MM.1S (cell line): Measurements from ENCODE around the gene C2CD4C.

Experiments used
- DNase-seq: peaks from one replicate; pipeline ENCODE4 v3.0.0-alpha.2; 2015
- H2AFZ ChIP-seq: fragments of 300-600 bp; sonication (generic); 2 replicates; pipeline ENCODE4 v1.6.0; 2016; ENCODE audit warnings: antibody characterized with exemption, low read length
- H3F3A ChIP-seq: fragments of 300-600 bp; sonication (generic); 2 replicates; pipeline ENCODE4 v1.6.1; 2016; ENCODE audit warnings: mild to moderate bottlenecking, antibody characterized with exemption, low read length, moderate library complexity, mixed read lengths; ENCODE audit not compliant: insufficient read depth
- H3K27ac ChIP-seq: fragments of 300-600 bp; sonication (generic); 2 replicates; pipeline ENCODE4 v1.5.1; 2016; ENCODE audit warnings: mild to moderate bottlenecking, low read length
- H3K27me3 ChIP-seq: fragments of 300-600 bp; sonication (generic); replicated peaks from 2 replicates; pipeline ENCODE4 v1.6.0; 2016; ENCODE audit warnings: low read length; ENCODE audit not compliant: insufficient read depth
- H3K36me3 ChIP-seq: fragments of 300-600 bp; sonication (generic); replicated peaks from 2 replicates; pipeline ENCODE4 v1.6.1; 2016; ENCODE audit warnings: mild to moderate bottlenecking, low read length, mixed read lengths; ENCODE audit not compliant: insufficient read depth
- H3K4me1 ChIP-seq: fragments of 300-600 bp; sonication (generic); 2 replicates; pipeline ENCODE4 v1.6.1; 2016; ENCODE audit warnings: low read length, mixed read lengths
- H3K4me2 ChIP-seq: fragments of 300-600 bp; sonication (generic); 2 replicates; pipeline ENCODE4 v1.6.0; 2016; ENCODE audit warnings: low read depth, low read length
- H3K4me3 ChIP-seq: fragments of 300-600 bp; sonication (generic); 2 replicates; pipeline ENCODE4 v1.5.1; 2016; ENCODE audit warnings: low read length, mixed read lengths
- H3K79me2 ChIP-seq: fragments of 300-600 bp; sonication (generic); 2 replicates; pipeline ENCODE4 v1.6.1; 2016; ENCODE audit warnings: mixed run types, low read length, mixed read lengths
- H3K9ac ChIP-seq: fragments of 300-600 bp; sonication (generic); 2 replicates; pipeline ENCODE4 v1.6.1; 2016; ENCODE audit warnings: low read length, mixed read lengths
- H3K9me2 ChIP-seq: fragments of 300-600 bp; sonication (generic); replicated peaks from 2 replicates; pipeline ENCODE4 v1.6.1; 2016; ENCODE audit warnings: mild to moderate bottlenecking, low read length, mixed read lengths; ENCODE audit not compliant: insufficient read depth
- H3K9me3 ChIP-seq: fragments of 300-600 bp; sonication (generic); replicated peaks from 2 replicates; pipeline ENCODE4 v1.6.1; 2016; ENCODE audit warnings: mild to moderate bottlenecking, low read length, mixed read lengths; ENCODE audit not compliant: insufficient read depth
- H4K20me1 ChIP-seq: fragments of 300-600 bp; sonication (generic); 2 replicates; pipeline ENCODE4 v1.6.1; 2016; ENCODE audit warnings: mild to moderate bottlenecking, low read length, moderate library complexity, mixed read lengths; ENCODE audit not compliant: insufficient read depth
- CTCF ChIP-seq: fragments of 300-600 bp; sonication (generic); IDR thresholded peaks from 2 replicates; pipeline ENCODE4 v1.5.1; 2016; ENCODE audit warnings: antibody characterized with exemption, low read length, mixed read lengths
- EZH2 ChIP-seq: fragments of 300-600 bp; sonication (generic); optimal IDR thresholded peaks from 2 replicates; pipeline ENCODE3; 2017; ENCODE audit warnings: low read depth, mild to moderate bottlenecking, antibody characterized with exemption, low read length, mixed read lengths
- EZH2phosphoT487 ChIP-seq: fragments of 300-600 bp; sonication (generic); IDR thresholded peaks from 2 replicates; pipeline ENCODE4 v1.6.1; 2018; ENCODE audit warnings: antibody characterized with exemption, low read length

Gene C2CD4C

GRCh38 chr19:447064-447426 lies 38.1 kb upstream of the C2CD4C start:
- no peak overlapping the region for H2AFZ ChIP-seq
- no peaks in the 10 kb centered on the region for H3K9me3 ChIP-seq
- H3K4me2 ChIP-seq = no peak overlapping the region

GRCh38 chr19:444677-445210 lies 35.8 kb upstream of the C2CD4C start:
- Histone ChIP-seq H3K79me2 (no peaks in the 10 kb centered on the region), H3K36me3 (no peaks in the 10 kb centered on the region), H3F3A (no peaks in the 10 kb centered on the region), H3K4me2 (no peak overlapping the region), H2AFZ (no peak overlapping the region), H3K4me1 (no peaks in the 10 kb centered on the region), H3K9ac (no peak overlapping the region), H3K27me3 (peaks cover 73% of the 10 kb centered on the region), H3K27ac (no peak overlapping the region), H3K4me3 (no peak overlapping the region), H3K9me3 (no peaks in the 10 kb centered on the region), H4K20me1 (no peaks in the 10 kb centered on the region), H3K9me2 (no peaks in the 10 kb centered on the region)
- TF ChIP-seq EZH2phosphoT487 = no peak
- no peak for TF ChIP-seq CTCF
- TF ChIP-seq EZH2 = no peak
- DNase-seq = no peak

More at GRCh38 chr19:447064-447426, 38.1 kb upstream of the C2CD4C start:
- Histone ChIP-seq H3K4me3 (no peak overlapping the region), H3K9me2 (no peaks in the 10 kb centered on the region), H4K20me1 (no peaks in the 10 kb centered on the region), H3K9ac (no peak overlapping the region), H3K79me2 (no peaks in the 10 kb centered on the region), H3F3A (no peaks in the 10 kb centered on the region), H3K27me3 (peaks cover 66% of the 10 kb centered on the region), H3K36me3 (no peaks in the 10 kb centered on the region), H3K4me1 (no peaks in the 10 kb centered on the region), H3K27ac (no peak overlapping the region)
- TF ChIP-seq EZH2phosphoT487 (no peak), CTCF (no peak), EZH2 (no peak)
- DNase-seq = no peak

GRCh38 chr19:443005-443404 lies 34.1 kb upstream of the C2CD4C start:
- Histone ChIP-seq H3K9ac (no peak overlapping the region), H3F3A (no peaks in the 10 kb centered on the region), H3K9me2 (no peaks in the 10 kb centered on the region), H3K4me3 (no peak overlapping the region), H3K9me3 (no peaks in the 10 kb centered on the region), H4K20me1 (no peaks in the 10 kb centered on the region), H3K27me3 (peaks cover 69% of the 10 kb centered on the region), H3K4me1 (no peaks in the 10 kb centered on the region), H3K4me2 (no peak overlapping the region), H3K79me2 (no peaks in the 10 kb centered on the region), H2AFZ (no peak overlapping the region), H3K27ac (no peak overlapping the region), H3K36me3 (no peaks in the 10 kb centered on the region)
- DNase-seq = no peak
- no peak for TF ChIP-seq EZH2
- TF ChIP-seq EZH2phosphoT487 = no peak
- no peak for TF ChIP-seq CTCF
